NK-92 treated with Interleukin-12 subunit alpha and Interleukin-12 subunit beta, amount 100 ng/mL, for 24 hours (cell line): ENCODE data around the gene RAD51B.
"Not testable (repeated sequence)": the region's sequence is repeated elsewhere in the genome, so short reads cannot be mapped to it uniquely, and the experiment has no call there.

ENCODE experiments used
- DNase-seq: peaks from one replicate; lab custom pipeline; 2025; lab: John Stamatoyannopoulos, UW

RAD51B gene

GRCh38 chr14:67949771-67950170, 130.2 kb downstream of the RAD51B start:
- DNase-seq: no peak

GRCh38 chr14:67950386-67950785, 130.8 kb downstream of the RAD51B start:
- no peak for DNase-seq

- no peak for DNase-seq
Measured at GRCh38 chr14:67951529-67952135, 132.1 kb downstream of the RAD51B start.

GRCh38 chr14:67952381-67952780, 132.8 kb downstream of the RAD51B start:
- no peak for DNase-seq

- no peak for DNase-seq
Measured at GRCh38 chr14:67952786-67953185, 133.2 kb downstream of the RAD51B start.

GRCh38 chr14:67955261-67955660, 135.7 kb downstream of the RAD51B start:
- DNase-seq: no peak

- DNase-seq: no peak
Measured at GRCh38 chr14:67957946-67958345, 138.4 kb downstream of the RAD51B start.

GRCh38 chr14:67961676-67962075, 142.1 kb downstream of the RAD51B start:
- no peak for DNase-seq

GRCh38 chr14:67962215-67962644, 142.7 kb downstream of the RAD51B start:
- DNase-seq: no peak

GRCh38 chr14:67963545-67963944, 144.0 kb downstream of the RAD51B start:
- DNase-seq: no peak

- no peak for DNase-seq
Measured at GRCh38 chr14:67963960-67964812, 144.6 kb downstream of the RAD51B start.

GRCh38 chr14:67965696-67966095, 146.1 kb downstream of the RAD51B start:
- no peak for DNase-seq

- no peak for DNase-seq
Measured at GRCh38 chr14:67967206-67967605, 147.6 kb downstream of the RAD51B start.

- DNase-seq: not testable (repeated sequence)
Measured at GRCh38 chr14:67967970-67968369, 148.4 kb downstream of the RAD51B start.

GRCh38 chr14:67970923-67971322, 151.3 kb downstream of the RAD51B start:
- DNase-seq: no peak

- no peak for DNase-seq
Measured at GRCh38 chr14:67971627-67972625, 152.3 kb downstream of the RAD51B start.

GRCh38 chr14:67973436-67973835, 153.9 kb downstream of the RAD51B start:
- DNase-seq: no peak

GRCh38 chr14:67975470-67975869, 155.9 kb downstream of the RAD51B start:
- DNase-seq: no peak

- no peak for DNase-seq
Measured at GRCh38 chr14:67977434-67978034, 158.0 kb downstream of the RAD51B start.

GRCh38 chr14:67978749-67979148, 159.2 kb downstream of the RAD51B start:
- DNase-seq: no peak

GRCh38 chr14:67982711-67983608, 163.4 kb downstream of the RAD51B start:
- no peak for DNase-seq
